GM12873 (cell line): Measurements from ENCODE around the gene ARRDC1.

Experiments used
- TF ChIP-seq, protein P1 (sequence below): IDR thresholded peaks from 2 replicates; pipeline ENCODE4 v1.5.1; 2012; ENCODE audit warnings: low read depth, mild to moderate bottlenecking, moderate library complexity, low read length, control low read depth; ENCODE audit not compliant: insufficient read depth; ENCODE audit errors: missing control alignments

Gene ARRDC1

DNA sequence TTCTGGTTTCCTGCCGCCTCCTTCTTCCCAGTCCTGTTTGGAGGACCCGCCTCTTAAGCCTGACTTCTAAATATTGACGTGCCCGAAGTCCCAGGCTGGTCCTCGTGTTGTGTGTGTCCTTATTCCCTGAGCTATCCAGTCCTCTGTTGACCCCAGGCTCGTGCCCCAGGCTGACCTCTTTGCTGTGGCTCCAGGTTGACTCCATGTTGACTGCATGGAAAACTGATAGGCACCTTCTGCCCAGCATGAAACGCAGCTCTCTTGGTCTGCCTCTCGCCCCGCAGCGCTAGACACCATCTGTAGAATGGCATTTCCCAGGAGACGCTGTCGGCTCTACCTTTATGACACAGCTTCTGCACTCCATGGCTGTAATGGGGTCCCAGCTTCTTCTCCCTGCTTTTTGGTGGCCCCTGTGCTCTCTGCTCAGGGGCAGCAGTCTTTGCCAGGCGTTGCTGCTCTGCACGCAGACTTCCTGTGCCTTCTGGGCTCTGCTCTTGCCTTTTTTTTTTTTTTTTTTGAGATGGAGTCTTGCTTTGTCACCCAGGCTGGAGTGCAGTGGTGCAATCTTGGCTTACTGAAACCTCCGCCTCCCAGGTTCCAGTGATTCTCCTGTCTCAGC, 41.7 kb downstream of the ARRDC1 start:
- TF ChIP-seq, protein P1, sequence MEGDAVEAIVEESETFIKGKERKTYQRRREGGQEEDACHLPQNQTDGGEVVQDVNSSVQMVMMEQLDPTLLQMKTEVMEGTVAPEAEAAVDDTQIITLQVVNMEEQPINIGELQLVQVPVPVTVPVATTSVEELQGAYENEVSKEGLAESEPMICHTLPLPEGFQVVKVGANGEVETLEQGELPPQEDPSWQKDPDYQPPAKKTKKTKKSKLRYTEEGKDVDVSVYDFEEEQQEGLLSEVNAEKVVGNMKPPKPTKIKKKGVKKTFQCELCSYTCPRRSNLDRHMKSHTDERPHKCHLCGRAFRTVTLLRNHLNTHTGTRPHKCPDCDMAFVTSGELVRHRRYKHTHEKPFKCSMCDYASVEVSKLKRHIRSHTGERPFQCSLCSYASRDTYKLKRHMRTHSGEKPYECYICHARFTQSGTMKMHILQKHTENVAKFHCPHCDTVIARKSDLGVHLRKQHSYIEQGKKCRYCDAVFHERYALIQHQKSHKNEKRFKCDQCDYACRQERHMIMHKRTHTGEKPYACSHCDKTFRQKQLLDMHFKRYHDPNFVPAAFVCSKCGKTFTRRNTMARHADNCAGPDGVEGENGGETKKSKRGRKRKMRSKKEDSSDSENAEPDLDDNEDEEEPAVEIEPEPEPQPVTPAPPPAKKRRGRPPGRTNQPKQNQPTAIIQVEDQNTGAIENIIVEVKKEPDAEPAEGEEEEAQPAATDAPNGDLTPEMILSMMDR = no peak

DNA sequence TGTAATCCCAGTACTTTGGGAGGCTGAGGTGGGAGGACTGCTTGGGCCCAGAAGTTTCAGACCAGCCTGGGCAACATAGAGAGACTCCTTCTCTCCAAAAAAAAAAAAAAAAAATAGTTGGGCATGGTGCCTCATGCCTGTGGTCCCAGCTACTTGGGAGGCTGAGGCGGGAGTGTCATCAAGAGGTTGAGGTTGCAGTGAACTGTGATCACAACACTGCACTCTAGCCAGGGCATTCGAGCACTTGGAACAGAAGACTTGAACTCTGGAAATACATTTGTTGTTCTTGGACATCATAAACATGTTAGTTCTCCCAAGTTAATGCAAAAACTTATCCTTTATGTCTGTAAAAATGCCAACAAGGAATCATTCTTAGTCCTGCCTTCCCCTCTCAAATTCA, 42.9 kb downstream of the ARRDC1 start:
- TF ChIP-seq, protein P1 = no peak

DNA sequence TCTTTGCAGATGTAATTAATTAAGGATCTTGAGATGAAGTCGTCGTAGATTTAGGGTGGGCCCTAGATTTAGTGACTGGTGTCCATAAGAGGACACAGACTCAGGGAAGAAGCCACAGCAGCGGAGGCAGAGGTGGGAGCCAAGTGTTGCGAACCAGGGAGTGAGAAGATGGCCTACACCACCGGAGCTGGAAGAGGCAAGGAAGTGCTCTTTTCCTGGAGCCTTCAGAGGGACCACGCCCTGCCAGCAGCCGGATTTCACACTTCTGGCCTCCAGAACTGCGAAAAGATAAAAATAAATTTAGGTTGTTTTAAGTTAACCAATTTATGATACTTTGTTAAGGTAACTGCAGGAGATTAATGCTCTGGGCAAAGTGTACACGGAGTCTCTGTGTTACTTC, 44.1 kb downstream of the ARRDC1 start:
- TF ChIP-seq, protein P1 = no peak

DNA sequence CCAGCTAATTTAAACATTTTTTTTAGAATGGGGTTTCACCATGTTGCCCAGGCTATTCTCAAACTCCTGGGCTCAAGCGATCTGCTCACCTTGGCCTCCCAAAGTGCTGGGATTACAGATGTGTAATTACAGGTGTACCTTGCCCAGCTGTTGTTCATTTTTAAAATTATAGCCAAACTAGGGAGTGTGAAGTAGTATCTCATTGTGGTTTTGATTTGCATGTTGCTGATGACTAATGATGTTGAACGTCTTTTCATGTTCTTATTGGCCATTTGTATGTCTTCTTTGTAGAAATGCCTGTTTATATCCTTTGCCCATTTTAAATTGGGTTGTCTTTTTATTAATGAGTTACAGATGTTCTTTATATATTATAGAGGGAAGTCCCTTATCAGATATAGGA, 44.8 kb downstream of the ARRDC1 start:
- TF ChIP-seq, protein P1 = no peak

DNA sequence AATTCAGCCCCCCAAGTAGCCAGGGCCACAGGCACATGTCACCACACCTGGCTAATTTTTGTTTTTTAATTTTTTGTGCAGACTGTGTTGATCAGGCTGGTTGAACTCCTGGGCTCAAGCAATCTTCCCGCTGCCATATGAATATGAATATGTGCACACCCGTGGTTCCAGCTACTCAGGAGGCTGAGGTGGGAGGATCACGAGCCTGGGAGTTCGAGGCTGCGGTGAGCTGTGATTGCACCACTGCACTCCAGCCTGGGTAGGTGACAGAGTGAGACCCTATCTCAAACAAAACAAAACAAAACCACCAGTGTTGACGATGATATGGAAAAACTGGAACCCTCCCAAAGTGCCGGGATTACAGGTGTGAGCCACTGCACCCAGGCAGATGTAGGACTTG, 45.3 kb downstream of the ARRDC1 start:
- TF ChIP-seq, protein P1 = no peak

DNA sequence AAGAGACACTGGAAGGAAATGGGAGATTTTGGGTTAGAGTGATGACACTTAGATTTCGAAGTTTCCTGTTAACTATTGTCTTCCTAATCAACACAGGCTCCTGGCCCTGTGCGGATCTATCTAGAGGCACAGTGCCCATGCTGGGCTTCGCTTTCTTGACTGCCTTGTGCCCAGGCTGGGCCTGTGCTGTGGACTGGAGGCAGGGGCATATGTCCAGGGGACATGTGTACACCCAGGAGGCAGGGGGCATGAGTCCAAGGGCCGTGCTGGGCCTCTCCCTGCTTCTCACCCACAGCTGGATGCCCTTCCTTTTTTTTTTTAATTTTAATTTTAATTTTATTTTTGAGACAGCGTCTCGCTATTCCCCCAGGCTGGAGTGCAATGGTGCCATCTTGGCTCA, 50.9 kb downstream of the ARRDC1 start:
- TF ChIP-seq, protein P1 = no peak

DNA sequence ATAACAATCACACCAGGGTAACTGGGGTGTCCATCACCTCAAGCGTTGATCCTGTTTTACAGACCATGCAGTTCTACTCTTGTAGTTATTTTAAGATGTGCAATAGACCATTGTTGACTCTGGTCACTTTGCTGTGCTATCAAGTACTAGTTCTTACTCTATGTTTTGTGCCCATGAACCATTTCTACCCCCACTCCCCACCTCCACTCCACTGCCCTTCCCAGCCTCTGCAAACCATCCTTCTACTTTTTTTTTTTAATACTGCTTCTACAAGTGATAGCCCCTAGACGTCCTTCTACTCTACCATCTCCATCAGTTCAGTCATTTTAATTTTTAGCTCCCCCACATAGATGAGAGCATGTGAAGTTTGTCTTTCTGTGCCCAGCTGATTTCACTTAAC, 52.1 kb downstream of the ARRDC1 start:
- TF ChIP-seq, protein P1 = no peak
